Stimulated activated CD4-positive, alpha-beta T cell treated with anti-CD3 and anti-CD28 coated beads, Interleukin-1b, Interleukin-23, amount 100 ng/mL, for 48 hours (primary cell): ENCODE data around the gene TIGIT.

Source experiments
- DNase-seq: peaks from one replicate; pipeline ENCODE4 v3.0.0-alpha.2; 2020

Gene TIGIT

GRCh38 chr3:114356066-114356465, 62.2 kb downstream of the TIGIT start:
- DNase-seq: no peak

- DNase-seq: no peak
These were observed 62.7 kb downstream of the TIGIT start for GRCh38 chr3:114356525-114356924.
